ENCODE measurements around the gene GLCCI1.

The GLCCI1 gene

GRCh38 chr7:8005279-8005678 lies 36.7 kb downstream of the GLCCI1 start:
- H3K9me3 ChIP-seq (ENCODE audit: insufficient read depth, low read length), result no peaks in the 10 kb centered on the region
- no peak overlapping the region for H3K9ac ChIP-seq (ENCODE audit: insufficient read length, low read depth)
- no peak for DNase-seq (ENCODE audit: low read depth, low spot score)
- no peaks in the 10 kb centered on the region for H3K4me1 ChIP-seq (ENCODE audit: insufficient read depth, insufficient read length)
- no peaks in the 10 kb centered on the region for H3K27me3 ChIP-seq (ENCODE audit: insufficient read depth, insufficient read length)
- no peak for TF ChIP-seq ZNF274 (IDR thresholded peaks at IDR 0.05; ENCODE audit: low read depth, low read length)
- no peak for TF ChIP-seq YY1 (IDR thresholded peaks at IDR 0.05; ENCODE audit: insufficient read depth, insufficient read length)
- no peak for TF ChIP-seq SUZ12 (IDR thresholded peaks at IDR 0.05; ENCODE audit: extremely low read depth, insufficient read depth, insufficient read length)
- H3K36me3 ChIP-seq (ENCODE audit: insufficient read depth, insufficient read length, low read length), result peaks cover 17% of the 10 kb centered on the region
- H3K4me3 ChIP-seq (ENCODE audit: insufficient read length, low read depth), result no peak overlapping the region

- no peaks in the 10 kb centered on the region for H3K9me3 ChIP-seq (ENCODE audit: insufficient read depth, low read length)
- no peak overlapping the region for H3K9ac ChIP-seq (ENCODE audit: insufficient read length, low read depth)
- no peak for DNase-seq (ENCODE audit: low read depth, low spot score)
- H3K4me3 ChIP-seq (ENCODE audit: insufficient read length, low read depth), result no peak overlapping the region
- H3K27me3 ChIP-seq (ENCODE audit: insufficient read depth, insufficient read length), result no peaks in the 10 kb centered on the region
- no peaks in the 10 kb centered on the region for H3K4me1 ChIP-seq (ENCODE audit: insufficient read depth, insufficient read length)
- H3K36me3 ChIP-seq (ENCODE audit: insufficient read depth, insufficient read length, low read length), result no peaks in the 10 kb centered on the region
- TF ChIP-seq SUZ12 (IDR thresholded peaks at IDR 0.05; ENCODE audit: extremely low read depth, insufficient read depth, insufficient read length) (no peak), ZNF274 (IDR thresholded peaks at IDR 0.05; ENCODE audit: low read depth, low read length) (no peak), YY1 (IDR thresholded peaks at IDR 0.05; ENCODE audit: insufficient read depth, insufficient read length) (no peak)
These were observed 45.8 kb downstream of the GLCCI1 start for GRCh38 chr7:8014399-8014798.

GRCh38 chr7:8015100-8015745 lies 46.6 kb downstream of the GLCCI1 start:
- no peak overlapping the region for H3K9ac ChIP-seq (ENCODE audit: insufficient read length, low read depth)
- H3K36me3 ChIP-seq (ENCODE audit: insufficient read depth, insufficient read length, low read length), result no peaks in the 10 kb centered on the region
- H3K27me3 ChIP-seq (ENCODE audit: insufficient read depth, insufficient read length), result no peaks in the 10 kb centered on the region
- TF ChIP-seq SUZ12 (IDR thresholded peaks at IDR 0.05; ENCODE audit: extremely low read depth, insufficient read depth, insufficient read length) (no peak), ZNF274 (IDR thresholded peaks at IDR 0.05; ENCODE audit: low read depth, low read length) (no peak), YY1 (IDR thresholded peaks at IDR 0.05; ENCODE audit: insufficient read depth, insufficient read length) (no peak)
- DNase-seq (ENCODE audit: low read depth, low spot score), result no peak
- no peaks in the 10 kb centered on the region for H3K9me3 ChIP-seq (ENCODE audit: insufficient read depth, low read length)
- H3K4me3 ChIP-seq (ENCODE audit: insufficient read length, low read depth), result no peak overlapping the region
- no peaks in the 10 kb centered on the region for H3K4me1 ChIP-seq (ENCODE audit: insufficient read depth, insufficient read length)

- DNase-seq (ENCODE audit: low read depth, low spot score), result no peak
- TF ChIP-seq SUZ12 (IDR thresholded peaks at IDR 0.05; ENCODE audit: extremely low read depth, insufficient read depth, insufficient read length), result no peak
- TF ChIP-seq ZNF274 (IDR thresholded peaks at IDR 0.05; ENCODE audit: low read depth, low read length), result no peak
- TF ChIP-seq YY1 (IDR thresholded peaks at IDR 0.05; ENCODE audit: insufficient read depth, insufficient read length), result no peak
- no peaks in the 10 kb centered on the region for H3K36me3 ChIP-seq (ENCODE audit: insufficient read depth, insufficient read length, low read length)
- no peaks in the 10 kb centered on the region for H3K4me1 ChIP-seq (ENCODE audit: insufficient read depth, insufficient read length)
- no peaks in the 10 kb centered on the region for H3K27me3 ChIP-seq (ENCODE audit: insufficient read depth, insufficient read length)
- H3K9me3 ChIP-seq (ENCODE audit: insufficient read depth, low read length), result no peaks in the 10 kb centered on the region
- H3K4me3 ChIP-seq (ENCODE audit: insufficient read length, low read depth), result no peak overlapping the region
- H3K9ac ChIP-seq (ENCODE audit: insufficient read length, low read depth), result no peak overlapping the region
These were observed 47.1 kb downstream of the GLCCI1 start for GRCh38 chr7:8015746-8016120.

DNA sequence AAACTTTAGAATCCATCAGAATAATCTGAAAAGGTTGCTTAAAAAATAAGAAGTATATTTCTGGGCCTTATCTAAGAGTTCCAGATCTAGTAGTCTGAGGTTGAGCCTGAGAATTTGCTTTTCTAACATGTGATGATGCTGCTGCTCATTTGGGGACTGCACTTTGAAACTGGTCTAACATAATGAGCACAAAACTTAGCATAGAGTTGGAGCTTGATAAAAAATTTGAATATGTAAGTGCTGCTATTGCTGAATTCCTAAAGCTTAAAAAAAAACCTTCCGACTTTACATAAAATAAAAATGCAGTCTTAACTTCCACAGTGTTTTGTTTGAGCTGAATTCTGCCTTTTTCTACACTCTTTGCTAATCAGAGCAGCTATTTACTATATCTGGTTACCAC lies 48.8 kb downstream of the GLCCI1 start:
- Histone ChIP-seq H3K27me3 (ENCODE audit: insufficient read depth, insufficient read length) (no peaks in the 10 kb centered on the region), H3K36me3 (ENCODE audit: insufficient read depth, insufficient read length, low read length) (no peaks in the 10 kb centered on the region), H3K4me1 (ENCODE audit: insufficient read depth, insufficient read length) (no peaks in the 10 kb centered on the region), H3K9ac (ENCODE audit: insufficient read length, low read depth) (no peak overlapping the region), H3K4me3 (ENCODE audit: insufficient read length, low read depth) (no peak overlapping the region), H3K9me3 (ENCODE audit: insufficient read depth, low read length) (no peaks in the 10 kb centered on the region)
- no peak for TF ChIP-seq YY1 (IDR thresholded peaks at IDR 0.05; ENCODE audit: insufficient read depth, insufficient read length)
- TF ChIP-seq SUZ12 (IDR thresholded peaks at IDR 0.05; ENCODE audit: extremely low read depth, insufficient read depth, insufficient read length), result no peak
- TF ChIP-seq ZNF274 (IDR thresholded peaks at IDR 0.05; ENCODE audit: low read depth, low read length), result no peak
- no peak for DNase-seq (ENCODE audit: low read depth, low spot score)

DNA sequence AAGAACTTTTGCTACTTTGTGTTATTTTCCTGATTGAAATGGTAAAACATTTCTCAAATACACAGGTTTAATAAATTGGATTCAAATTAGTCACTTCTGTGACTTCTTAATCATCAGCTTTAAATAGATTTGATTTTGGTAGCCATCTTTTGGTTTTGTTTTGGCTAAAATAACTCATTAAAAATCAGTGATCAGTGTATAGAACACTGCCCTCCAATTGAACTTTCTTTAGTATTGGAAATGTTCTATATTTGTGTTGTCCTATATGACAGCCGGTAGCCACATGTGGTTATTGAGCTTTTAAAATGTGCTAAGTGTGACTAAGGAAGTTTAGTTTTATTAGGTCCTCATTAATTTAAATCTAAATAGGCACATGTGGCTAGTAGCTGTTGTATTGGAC lies 50.4 kb downstream of the GLCCI1 start:
- TF ChIP-seq SUZ12 (IDR thresholded peaks at IDR 0.05; ENCODE audit: extremely low read depth, insufficient read depth, insufficient read length), result no peak
- TF ChIP-seq ZNF274 (IDR thresholded peaks at IDR 0.05; ENCODE audit: low read depth, low read length), result no peak
- TF ChIP-seq YY1 (IDR thresholded peaks at IDR 0.05; ENCODE audit: insufficient read depth, insufficient read length), result no peak
- H3K9ac ChIP-seq (ENCODE audit: insufficient read length, low read depth), result no peak overlapping the region
- H3K9me3 ChIP-seq (ENCODE audit: insufficient read depth, low read length), result peaks cover 1% of the 10 kb centered on the region; the same call in 1 of the 2 replicates
- no peak overlapping the region for H3K4me3 ChIP-seq (ENCODE audit: insufficient read length, low read depth)
- DNase-seq (ENCODE audit: low read depth, low spot score), result no peak
- H3K27me3 ChIP-seq (ENCODE audit: insufficient read depth, insufficient read length), result no peaks in the 10 kb centered on the region
- H3K36me3 ChIP-seq (ENCODE audit: insufficient read depth, insufficient read length, low read length), result peaks cover 2% of the 10 kb centered on the region
- H3K4me1 ChIP-seq (ENCODE audit: insufficient read depth, insufficient read length), result no peaks in the 10 kb centered on the region

DNA sequence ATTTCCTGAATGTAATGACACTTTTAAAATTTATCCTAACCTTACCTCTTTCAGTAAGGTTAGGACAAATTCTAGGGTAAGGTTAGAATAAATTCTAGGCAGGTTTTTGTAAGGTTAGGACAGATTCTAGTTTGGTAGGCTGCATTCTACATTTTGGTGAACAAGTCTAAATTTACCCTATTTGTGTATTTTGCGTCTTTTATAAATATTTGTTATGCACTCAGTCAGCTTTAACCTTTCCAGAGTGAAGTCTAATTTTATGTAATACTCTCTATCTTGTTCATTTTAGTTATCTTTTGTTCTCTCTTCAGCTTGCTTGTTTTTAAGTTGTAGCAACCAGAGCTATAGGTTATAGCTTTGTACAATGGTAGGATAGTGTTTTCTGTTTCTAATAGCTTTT lies 54.0 kb downstream of the GLCCI1 start:
- Histone ChIP-seq H3K9ac (ENCODE audit: insufficient read length, low read depth) (no peak overlapping the region), H3K4me3 (ENCODE audit: insufficient read length, low read depth) (no peak overlapping the region), H3K27me3 (ENCODE audit: insufficient read depth, insufficient read length) (no peaks in the 10 kb centered on the region), H3K4me1 (ENCODE audit: insufficient read depth, insufficient read length) (no peaks in the 10 kb centered on the region), H3K9me3 (ENCODE audit: insufficient read depth, low read length) (peaks cover 27% of the 10 kb centered on the region), H3K36me3 (ENCODE audit: insufficient read depth, insufficient read length, low read length) (peaks cover 23% of the 10 kb centered on the region)
- TF ChIP-seq ZNF274 (IDR thresholded peaks at IDR 0.05; ENCODE audit: low read depth, low read length), result no peak
- no peak for TF ChIP-seq SUZ12 (IDR thresholded peaks at IDR 0.05; ENCODE audit: extremely low read depth, insufficient read depth, insufficient read length)
- no peak for TF ChIP-seq YY1 (IDR thresholded peaks at IDR 0.05; ENCODE audit: insufficient read depth, insufficient read length)
- DNase-seq (ENCODE audit: low read depth, low spot score), result no peak

Data from NT2/D1 (cell line).